Fibroblast of lung (primary cell): ENCODE measurements around the gene COX7B.

Source experiments
- EZH2 ChIP-seq: IDR thresholded peaks from 2 replicates; pipeline ENCODE4 v1.5.1; 2012; ENCODE audit warnings: low read length, control low read depth, mild to moderate bottlenecking; ENCODE audit errors: missing control alignments
- TF ChIP-seq, protein P1 (sequence below), 2 donors: IDR thresholded peaks in 1 of 2; conservative IDR thresholded peaks in 1 of 2; 1 replicate in 1 of 2; 2 replicates in 1 of 2; pipeline ENCODE4 v1.5.1; 2011 to 2012; ENCODE audit warnings: low read length in 2 of 2, control low read depth in 1 of 2, inconsistent platforms in 1 of 2, low read depth in 1 of 2, mild to moderate bottlenecking in 1 of 2

- TF ChIP-seq, protein P1, sequence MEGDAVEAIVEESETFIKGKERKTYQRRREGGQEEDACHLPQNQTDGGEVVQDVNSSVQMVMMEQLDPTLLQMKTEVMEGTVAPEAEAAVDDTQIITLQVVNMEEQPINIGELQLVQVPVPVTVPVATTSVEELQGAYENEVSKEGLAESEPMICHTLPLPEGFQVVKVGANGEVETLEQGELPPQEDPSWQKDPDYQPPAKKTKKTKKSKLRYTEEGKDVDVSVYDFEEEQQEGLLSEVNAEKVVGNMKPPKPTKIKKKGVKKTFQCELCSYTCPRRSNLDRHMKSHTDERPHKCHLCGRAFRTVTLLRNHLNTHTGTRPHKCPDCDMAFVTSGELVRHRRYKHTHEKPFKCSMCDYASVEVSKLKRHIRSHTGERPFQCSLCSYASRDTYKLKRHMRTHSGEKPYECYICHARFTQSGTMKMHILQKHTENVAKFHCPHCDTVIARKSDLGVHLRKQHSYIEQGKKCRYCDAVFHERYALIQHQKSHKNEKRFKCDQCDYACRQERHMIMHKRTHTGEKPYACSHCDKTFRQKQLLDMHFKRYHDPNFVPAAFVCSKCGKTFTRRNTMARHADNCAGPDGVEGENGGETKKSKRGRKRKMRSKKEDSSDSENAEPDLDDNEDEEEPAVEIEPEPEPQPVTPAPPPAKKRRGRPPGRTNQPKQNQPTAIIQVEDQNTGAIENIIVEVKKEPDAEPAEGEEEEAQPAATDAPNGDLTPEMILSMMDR (conservative IDR thresholded peaks at IDR 0.05 in 1 of 2, IDR thresholded peaks at IDR 0.05 in 1 of 2; ENCODE audit: low read depth in 1 of 2, low read length in 2 of 2) = no peak
- TF ChIP-seq EZH2 = no peak
These were observed 54.4 kb downstream of the COX7B start for GRCh38 chrX:77953708-77954107.
